HEK293T (cell line): ENCODE data around the gene ALDH8A1.
"Not testable (repeated sequence)": the region's sequence is repeated elsewhere in the genome, so short reads cannot be mapped to it uniquely, and the experiment has no call there.

Source experiments
- CTCF ChIA-PET: fragments of 350-600 bp; formaldehyde crosslinking; extraction: SDS; loops from one replicate; lab custom pipeline; 2021; ENCODE audit warnings: antibody characterized with exemption, inconsistent platforms; lab: Yijun Ruan, JAX
- POLR2A ChIA-PET: fragments of 350-600 bp; formaldehyde crosslinking; extraction: SDS; loops from one replicate; lab custom pipeline; 2020; ENCODE audit warnings: antibody characterized with exemption, inconsistent platforms; lab: Yijun Ruan, JAX
- DNase-seq: peaks from one replicate; pipeline ENCODE4 v3.0.0; 2012; ENCODE audit warnings: mixed read lengths; ENCODE audit errors: extremely low spot score
- ARNT ChIP-seq: fragments of 450-650 bp; IDR thresholded peaks from 2 replicates; pipeline ENCODE4 v1.6.1; 2017; ENCODE audit warnings: mild to moderate bottlenecking
- BHLHE40 ChIP-seq: fragments of 450-650 bp; IDR thresholded peaks from 2 replicates; pipeline ENCODE4 v1.6.1; 2016; ENCODE audit warnings: mild to moderate bottlenecking, moderate library complexity, borderline replicate concordance
- CTBP1 ChIP-seq: fragments of 450-650 bp; IDR thresholded peaks from 2 replicates; pipeline ENCODE4 v1.6.1; 2016; ENCODE audit warnings: borderline replicate concordance
- ELF4 ChIP-seq: fragments of 450-650 bp; IDR thresholded peaks from 2 replicates; pipeline ENCODE4 v1.6.1; 2017; ENCODE audit warnings: antibody characterized with exemption
- FOXA1 ChIP-seq: fragments of 450-650 bp; IDR thresholded peaks from 2 replicates; pipeline ENCODE4 v1.6.1; 2016; ENCODE audit warnings: mild to moderate bottlenecking
- FOXK2 ChIP-seq: fragments of 450-650 bp; IDR thresholded peaks from 2 replicates; pipeline ENCODE4 v1.6.1; 2016; ENCODE audit warnings: mild to moderate bottlenecking
- FOXM1 ChIP-seq: fragments of 450-650 bp; IDR thresholded peaks from 2 replicates; pipeline ENCODE4 v1.6.1; 2017; ENCODE audit warnings: mild to moderate bottlenecking, borderline replicate concordance
- HDGF ChIP-seq: fragments of 450-650 bp; IDR thresholded peaks from 2 replicates; pipeline ENCODE4 v1.6.1; 2017; ENCODE audit warnings: antibody characterized with exemption, borderline replicate concordance
- L3MBTL2 ChIP-seq: fragments of 450-650 bp; conservative IDR thresholded peaks from 2 replicates; pipeline ENCODE4 v1.6.1; 2016; ENCODE audit warnings: mild to moderate bottlenecking
- LEF1 ChIP-seq: fragments of 450-650 bp; IDR thresholded peaks from 2 replicates; pipeline ENCODE4 v1.6.1; 2017; ENCODE audit warnings: mild to moderate bottlenecking, borderline replicate concordance
- NFRKB ChIP-seq: fragments of 450-650 bp; IDR thresholded peaks from 2 replicates; pipeline ENCODE4 v1.6.1; 2016; ENCODE audit warnings: mild to moderate bottlenecking, moderate library complexity
- SP1 ChIP-seq: fragments of 450-650 bp; IDR thresholded peaks from 2 replicates; pipeline ENCODE4 v1.6.1; 2017
- SUZ12 ChIP-seq: fragments of 450-650 bp; IDR thresholded peaks from 2 replicates; pipeline ENCODE4 v1.6.1; 2016; ENCODE audit warnings: mild to moderate bottlenecking
- TARDBP ChIP-seq: fragments of 450-650 bp; IDR thresholded peaks from 2 replicates; pipeline ENCODE4 v1.6.1; 2016
- ZNF384 ChIP-seq: fragments of 450-650 bp; IDR thresholded peaks from 2 replicates; pipeline ENCODE4 v1.6.1; 2016
- TF ChIP-seq, protein P1 (sequence below): fragments of 450-650 bp; IDR thresholded peaks from 2 replicates; pipeline ENCODE4 v1.6.1; 2016

Gene ALDH8A1

GRCh38 chr6:134902074-134902861, 47.6 kb downstream of the ALDH8A1 start:
- TF ChIP-seq L3MBTL2 = no peak
- TF ChIP-seq SP1 = no peak
- TF ChIP-seq SUZ12 = no peak
- no peak for TF ChIP-seq ZNF384
- CTCF ChIA-PET = interaction anchor here (0.7 kb wide), 1 partner anchor 805 kb away, joined by 3 read pairs; no protein-coding TSS in a partner anchor
- POLR2A ChIA-PET = no interaction called here
- DNase-seq = no peak

DNA sequence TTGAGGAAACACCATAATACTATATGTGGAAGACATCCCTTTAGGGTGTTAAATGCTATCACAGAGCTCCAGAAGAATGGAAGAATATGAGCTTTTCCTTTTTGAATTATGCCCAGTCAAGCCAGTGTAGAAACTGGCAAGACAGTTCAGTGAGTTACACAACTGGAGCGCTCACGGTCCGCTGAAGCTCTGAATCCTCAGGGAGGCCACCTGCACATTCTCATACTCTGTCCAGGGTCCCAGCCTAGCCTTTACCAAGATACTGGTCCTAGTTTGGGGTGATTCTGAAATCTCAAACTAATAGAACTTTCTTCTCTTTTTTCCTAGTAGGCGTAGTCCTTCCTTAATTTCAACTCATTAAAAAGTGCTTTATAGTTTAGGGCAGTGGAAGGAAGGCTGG, 51.3 kb downstream of the ALDH8A1 start:
- ChIA-PET POLR2A (no interaction called here), CTCF (no interaction called here)
- DNase-seq = no peak
- TF ChIP-seq FOXM1 (no peak), FOXA1 (no peak), HDGF (no peak), TARDBP (no peak), ZNF384 (no peak), LEF1 (no peak)
- TF ChIP-seq, protein P1, sequence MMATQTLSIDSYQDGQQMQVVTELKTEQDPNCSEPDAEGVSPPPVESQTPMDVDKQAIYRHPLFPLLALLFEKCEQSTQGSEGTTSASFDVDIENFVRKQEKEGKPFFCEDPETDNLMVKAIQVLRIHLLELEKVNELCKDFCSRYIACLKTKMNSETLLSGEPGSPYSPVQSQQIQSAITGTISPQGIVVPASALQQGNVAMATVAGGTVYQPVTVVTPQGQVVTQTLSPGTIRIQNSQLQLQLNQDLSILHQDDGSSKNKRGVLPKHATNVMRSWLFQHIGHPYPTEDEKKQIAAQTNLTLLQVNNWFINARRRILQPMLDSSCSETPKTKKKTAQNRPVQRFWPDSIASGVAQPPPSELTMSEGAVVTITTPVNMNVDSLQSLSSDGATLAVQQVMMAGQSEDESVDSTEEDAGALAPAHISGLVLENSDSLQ = no peak

GRCh38 chr6:134898166-134898565, 51.7 kb downstream of the ALDH8A1 start:
- POLR2A ChIA-PET, CTCF ChIA-PET, DNase-seq: not testable (repeated sequence)

GRCh38 chr6:134896910-134897309, 53.0 kb downstream of the ALDH8A1 start:
- ChIA-PET POLR2A (no interaction called here), CTCF (interaction anchor here (0.6 kb wide), 1 partner anchor 29 kb away, joined by 4 read pairs; no protein-coding TSS in a partner anchor)
- TF ChIP-seq TARDBP = no peak
- DNase-seq = no peak

DNA sequence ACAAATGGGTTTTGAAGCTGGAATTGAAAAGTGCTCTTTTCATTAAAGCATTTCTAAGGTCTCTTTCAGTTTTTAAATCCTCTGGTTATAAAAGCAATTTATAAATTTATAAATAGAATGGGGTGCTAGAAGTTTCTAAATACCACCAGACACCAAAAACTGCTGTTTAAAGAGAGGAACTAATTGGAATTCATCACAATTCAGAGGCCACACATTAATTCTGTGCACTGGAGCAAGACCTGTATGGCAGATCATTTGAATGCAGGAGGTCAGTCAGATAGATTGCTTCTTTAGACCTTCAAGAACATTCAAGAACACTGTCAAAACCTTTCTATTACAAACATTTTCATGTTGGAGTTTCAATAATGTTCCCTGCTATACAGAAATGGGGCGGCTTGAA, 55.1 kb downstream of the ALDH8A1 start:
- TF ChIP-seq TARDBP (no peak), BHLHE40 (no peak)
- no peak for DNase-seq
- ChIA-PET POLR2A (no interaction called here), CTCF (interaction anchor here (1.3 kb wide), 1 partner anchor 12 kb away, joined by 5 read pairs; no protein-coding TSS in a partner anchor)

GRCh38 chr6:134892362-134892761, 57.5 kb downstream of the ALDH8A1 start:
- no peak for DNase-seq
- ChIA-PET CTCF (no interaction called here), POLR2A (no interaction called here)
- TF ChIP-seq BHLHE40 (no peak), ZNF384 (no peak), ELF4 (no peak), CTBP1 (no peak)

- no peak for TF ChIP-seq NFRKB
- TF ChIP-seq, protein P1 = no peak
- no peak for TF ChIP-seq SUZ12
- no peak for TF ChIP-seq TARDBP
- TF ChIP-seq FOXK2 = no peak
- no peak for TF ChIP-seq FOXM1
- no peak for TF ChIP-seq LEF1
- no peak for TF ChIP-seq ELF4
- TF ChIP-seq CTBP1 = no peak
- no peak for TF ChIP-seq ARNT
- TF ChIP-seq ZNF384 = no peak
- TF ChIP-seq FOXA1 = no peak
- no peak for TF ChIP-seq HDGF
- TF ChIP-seq SP1 = no peak
- TF ChIP-seq L3MBTL2 = no peak
- TF ChIP-seq BHLHE40 = no peak
- no peak for DNase-seq
- ChIA-PET CTCF (no interaction called here), POLR2A (no interaction called here)
Measured at GRCh38 chr6:134891633-134892032, 58.3 kb downstream of the ALDH8A1 start.

- ChIA-PET CTCF (no interaction called here), POLR2A (no interaction called here)
- no peak for TF ChIP-seq ELF4
- TF ChIP-seq BHLHE40 = no peak
- TF ChIP-seq L3MBTL2 = no peak
- TF ChIP-seq ARNT = no peak
- no peak for TF ChIP-seq NFRKB
- no peak for TF ChIP-seq TARDBP
- no peak for TF ChIP-seq SUZ12
- TF ChIP-seq FOXA1 = no peak
- TF ChIP-seq LEF1 = no peak
- TF ChIP-seq FOXM1 = no peak
- TF ChIP-seq, protein P1 = no peak
- DNase-seq = no peak
Measured at GRCh38 chr6:134888316-134888715, 61.6 kb downstream of the ALDH8A1 start.
